SK-N-SH (cell line): ENCODE measurements around the gene NRGN.

Experiments used
- CTCF ChIP-seq: fragments of 200-600 bp; sonication (generic); IDR thresholded peaks from 2 replicates; pipeline ENCODE4 v1.6.1; 2017; ENCODE audit warnings: antibody characterized with exemption, mild to moderate bottlenecking, moderate library complexity
- EZH2phosphoT487 ChIP-seq: fragments of 200-600 bp; sonication (generic); IDR thresholded peaks from 2 replicates; pipeline ENCODE4 v1.6.1; 2017; ENCODE audit warnings: low read depth, mixed run types, mild to moderate bottlenecking, antibody characterized with exemption, moderate library complexity, borderline replicate concordance
- NRF1 ChIP-seq: IDR thresholded peaks from 2 replicates; pipeline ENCODE4 v1.6.1; 2012; ENCODE audit warnings: low read depth, mild to moderate bottlenecking, low read length
- RAD21 ChIP-seq: IDR thresholded peaks from 2 replicates; pipeline ENCODE4 v1.6.1; 2012; ENCODE audit warnings: mild to moderate bottlenecking, low read length
- RCOR1 ChIP-seq: fragments of 150-350 bp; IDR thresholded peaks from 2 replicates; pipeline ENCODE4 v1.6.1; 2017; ENCODE audit warnings: antibody characterized with exemption, low read length
- RFX5 ChIP-seq: IDR thresholded peaks from 2 replicates; pipeline ENCODE4 v1.6.1; 2012; ENCODE audit warnings: mild to moderate bottlenecking, improper control_type of control experiment, low read length
- TCF12 ChIP-seq: IDR thresholded peaks from 2 replicates; pipeline ENCODE4 v1.4.0; 2012
- TF ChIP-seq, protein P1 (sequence below): IDR thresholded peaks from 2 replicates; pipeline ENCODE4 v1.4.0; 2012; ENCODE audit warnings: low read depth
- TF ChIP-seq, protein P2 (sequence below): IDR thresholded peaks from 2 replicates; pipeline ENCODE4 v1.4.0; 2012; ENCODE audit warnings: low read depth, borderline replicate concordance

- TF ChIP-seq CTCF = no peak
- TF ChIP-seq RCOR1 = no peak
- TF ChIP-seq RFX5 = no peak
- TF ChIP-seq, protein P1, sequence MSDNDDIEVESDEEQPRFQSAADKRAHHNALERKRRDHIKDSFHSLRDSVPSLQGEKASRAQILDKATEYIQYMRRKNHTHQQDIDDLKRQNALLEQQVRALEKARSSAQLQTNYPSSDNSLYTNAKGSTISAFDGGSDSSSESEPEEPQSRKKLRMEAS = no peak
- TF ChIP-seq RAD21 = no peak
- TF ChIP-seq EZH2phosphoT487 = no peak
- no peak for TF ChIP-seq NRF1
- TF ChIP-seq, protein P2, sequence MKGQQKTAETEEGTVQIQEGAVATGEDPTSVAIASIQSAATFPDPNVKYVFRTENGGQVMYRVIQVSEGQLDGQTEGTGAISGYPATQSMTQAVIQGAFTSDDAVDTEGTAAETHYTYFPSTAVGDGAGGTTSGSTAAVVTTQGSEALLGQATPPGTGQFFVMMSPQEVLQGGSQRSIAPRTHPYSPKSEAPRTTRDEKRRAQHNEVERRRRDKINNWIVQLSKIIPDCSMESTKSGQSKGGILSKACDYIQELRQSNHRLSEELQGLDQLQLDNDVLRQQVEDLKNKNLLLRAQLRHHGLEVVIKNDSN = no peak
- TF ChIP-seq TCF12 = no peak
Observed at GRCh38 chr11:124700028-124700427, 39.7 kb upstream of the NRGN start.
